Measurements from ENCODE around the gene KIF26B. TPM values are rescaled to one million over a fixed set of nuclear protein-coding genes. Genes with fewer than 3 reads are reported as not detected.
A peak's percentile ranks its signal among the peaks of the same experiment; 100 is the strongest.

KIF26B gene
- total RNA-seq, 1 donor from 2014 or later = 3.8 TPM

- no peak for ATAC-seq
Observed at GRCh38 chr1:245160741-245161400, 6.1 kb downstream of the KIF26B start.

GRCh38 chr1:245161866-245162265 is 7.1 kb downstream of the KIF26B start:
- DNase-seq (ENCODE audit: missing footprints) (no peak), ATAC-seq (no peak)
- intact Hi-C loops (cut with DNase I) = no loop called here

More at GRCh38 chr1:245160741-245161400, 6.1 kb downstream of the KIF26B start:
- intact Hi-C loops (cut with DNase I) = no loop called here
- no peak for DNase-seq (ENCODE audit: missing footprints)

- DNase-seq (ENCODE audit: missing footprints) (no peak), ATAC-seq (no peak)
- intact Hi-C loops (cut with DNase I) = no loop called here
Observed at GRCh38 chr1:245166471-245166885, 11.7 kb downstream of the KIF26B start.

- intact Hi-C loops (cut with DNase I) = no loop called here
- peak; percentile 76 for DNase-seq (ENCODE audit: missing footprints)
- ATAC-seq = no peak
Observed at GRCh38 chr1:245168086-245168485, 13.3 kb downstream of the KIF26B start.

GRCh38 chr1:245168906-245169305 is 14.1 kb downstream of the KIF26B start:
- DNase-seq (ENCODE audit: missing footprints) = no peak
- intact Hi-C loops (cut with DNase I) = no loop called here
- peak; percentile 48 for ATAC-seq

- intact Hi-C loops (cut with DNase I) = no loop called here
- DNase-seq (ENCODE audit: missing footprints) = no peak
- ATAC-seq = no peak
Observed at GRCh38 chr1:245169376-245169775, 14.6 kb downstream of the KIF26B start.

GRCh38 chr1:245172026-245172425 is 17.2 kb downstream of the KIF26B start:
- intact Hi-C loops (cut with DNase I) = no loop called here
- ATAC-seq (no peak), DNase-seq (ENCODE audit: missing footprints) (no peak)

- ATAC-seq (no peak), DNase-seq (ENCODE audit: missing footprints) (no peak)
- intact Hi-C loops (cut with DNase I) = no loop called here
Observed at GRCh38 chr1:245172829-245173228, 18.0 kb downstream of the KIF26B start.

GRCh38 chr1:245173446-245174211 is 18.8 kb downstream of the KIF26B start:
- no peak for ATAC-seq
- intact Hi-C loops (cut with DNase I) = no loop called here
- DNase-seq (ENCODE audit: missing footprints) = no peak

- DNase-seq (ENCODE audit: missing footprints) (no peak), ATAC-seq (no peak)
- intact Hi-C loops (cut with DNase I) = no loop called here
Observed at GRCh38 chr1:245177071-245177900, 22.5 kb downstream of the KIF26B start.

GRCh38 chr1:245179706-245180105 is 24.9 kb downstream of the KIF26B start:
- ATAC-seq (no peak), DNase-seq (ENCODE audit: missing footprints) (peak; percentile 65)
- intact Hi-C loops (cut with DNase I) = no loop called here

- ATAC-seq = no peak
- intact Hi-C loops (cut with DNase I) = no loop called here
- DNase-seq (ENCODE audit: missing footprints) = no peak
Observed at GRCh38 chr1:245180496-245181157, 25.8 kb downstream of the KIF26B start.

- intact Hi-C loops (cut with DNase I) = no loop called here
- ATAC-seq (no peak), DNase-seq (ENCODE audit: missing footprints) (no peak)
Observed at GRCh38 chr1:245181158-245181517, 26.4 kb downstream of the KIF26B start.

- DNase-seq (ENCODE audit: missing footprints) (no peak), ATAC-seq (no peak)
- intact Hi-C loops (cut with DNase I) = no loop called here
Observed at GRCh38 chr1:245182028-245182427, 27.2 kb downstream of the KIF26B start.

- intact Hi-C loops (cut with DNase I) = no loop called here
- ATAC-seq (no peak), DNase-seq (ENCODE audit: missing footprints) (no peak)
Observed at GRCh38 chr1:245183429-245183828, 28.6 kb downstream of the KIF26B start.

- DNase-seq (ENCODE audit: missing footprints) = no peak
- no peak for ATAC-seq
- intact Hi-C loops (cut with DNase I) = no loop called here
Observed at GRCh38 chr1:245184779-245185178, 30.0 kb downstream of the KIF26B start.

- ATAC-seq = no peak
- intact Hi-C loops (cut with DNase I) = no loop called here
- no peak for DNase-seq (ENCODE audit: missing footprints)
Observed at GRCh38 chr1:245188403-245188802, 33.6 kb downstream of the KIF26B start.

GRCh38 chr1:245195398-245195797 is 40.6 kb downstream of the KIF26B start:
- DNase-seq (ENCODE audit: missing footprints) (no peak), ATAC-seq (no peak)
- intact Hi-C loops (cut with DNase I) = no loop called here

- DNase-seq (ENCODE audit: missing footprints) = no peak
- intact Hi-C loops (cut with DNase I) = no loop called here
Observed at GRCh38 chr1:245197121-245197520, 42.3 kb downstream of the KIF26B start.

More at GRCh38 chr1:245197121-245197520, 42.3 kb downstream of the KIF26B start:
- no peak for ATAC-seq

Measured in Right ventricle myocardium inferior (tissue), 1 donor.